ENCODE results near the gene MARCHF9. TPM values are rescaled to one million over a fixed set of nuclear protein-coding genes. Genes with fewer than 3 reads are reported as not detected.
"Not testable (repeated sequence)": the region's sequence is repeated elsewhere in the genome, so short reads cannot be mapped to it uniquely, and the experiment has no call there.

Gene MARCHF9
- total RNA-seq, 1 donor from 2014 or later, result 24.6 TPM

DNA sequence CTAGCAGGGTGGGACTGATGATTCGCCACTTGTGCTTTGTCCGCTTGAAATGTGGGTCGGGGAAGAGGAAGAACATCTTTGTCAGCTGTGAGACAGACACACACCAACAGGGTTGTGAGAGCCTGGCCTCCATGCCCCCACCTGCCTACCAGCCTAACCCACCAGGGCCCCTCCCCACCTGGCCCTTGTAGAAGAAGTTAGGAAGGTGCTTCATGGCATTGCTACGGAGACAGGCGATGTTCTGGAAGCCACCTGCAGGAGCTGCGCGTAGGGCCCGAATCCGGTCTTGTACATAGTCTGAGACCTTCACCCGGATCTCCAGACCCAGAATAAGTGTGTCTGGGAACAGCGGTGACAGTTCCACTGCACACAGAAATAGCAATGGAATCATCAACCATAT is 14.7 kb downstream of the MARCHF9 start:
- DNase-seq (ENCODE audit: low spot score), result no peak

DNA sequence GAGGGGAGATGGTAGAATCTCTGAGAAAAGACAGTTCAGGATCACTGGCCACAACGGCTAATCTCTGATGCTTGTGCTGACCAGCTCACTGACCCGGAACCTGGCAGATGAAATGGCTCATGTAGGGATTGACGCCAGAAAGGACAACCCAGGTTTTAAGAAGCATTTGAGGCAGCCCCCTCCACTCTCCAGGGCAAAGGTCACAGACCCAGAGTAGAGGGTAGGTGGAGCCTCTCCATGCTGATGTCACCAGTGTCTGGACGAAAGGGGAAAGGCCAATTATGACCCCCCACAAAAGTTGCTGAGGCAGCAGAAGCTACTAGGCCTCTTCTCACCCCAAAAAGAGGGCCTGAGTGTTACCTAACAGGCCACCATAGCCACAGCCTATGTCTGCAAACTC is 15.8 kb downstream of the MARCHF9 start:
- DNase-seq (ENCODE audit: low spot score), result no peak

DNA sequence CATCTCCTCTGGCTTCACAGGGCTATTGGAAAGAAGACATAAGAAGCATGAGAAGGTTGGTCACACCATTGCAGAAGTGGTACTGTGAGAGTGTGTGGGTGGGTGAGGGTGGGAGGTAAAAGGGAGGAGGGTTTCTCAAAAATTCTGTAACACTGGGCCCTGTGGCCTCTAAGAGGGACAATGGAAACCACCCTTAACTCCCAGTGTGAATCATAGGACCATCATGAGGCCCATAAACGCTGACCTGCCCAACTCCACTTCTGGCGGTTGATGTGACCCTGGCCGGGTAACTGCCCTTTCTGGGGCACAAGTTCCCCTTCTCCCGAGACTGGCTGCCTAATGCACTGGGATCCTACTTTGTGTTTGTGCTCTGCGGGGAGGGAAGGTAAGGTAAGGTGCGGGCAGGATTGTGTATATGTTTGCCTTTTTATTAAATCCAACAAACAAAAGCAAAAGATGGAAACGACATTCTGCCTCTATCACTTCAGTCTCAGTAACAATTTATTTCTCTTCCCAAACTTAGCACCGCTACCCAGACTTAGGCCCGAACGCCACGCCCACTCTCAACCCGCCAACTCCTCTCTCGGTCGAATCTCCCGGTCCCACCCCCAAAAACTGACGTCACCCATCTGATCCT is 16.5 kb downstream of the MARCHF9 start:
- peak; percentile 84 for DNase-seq (ENCODE audit: low spot score)

DNA sequence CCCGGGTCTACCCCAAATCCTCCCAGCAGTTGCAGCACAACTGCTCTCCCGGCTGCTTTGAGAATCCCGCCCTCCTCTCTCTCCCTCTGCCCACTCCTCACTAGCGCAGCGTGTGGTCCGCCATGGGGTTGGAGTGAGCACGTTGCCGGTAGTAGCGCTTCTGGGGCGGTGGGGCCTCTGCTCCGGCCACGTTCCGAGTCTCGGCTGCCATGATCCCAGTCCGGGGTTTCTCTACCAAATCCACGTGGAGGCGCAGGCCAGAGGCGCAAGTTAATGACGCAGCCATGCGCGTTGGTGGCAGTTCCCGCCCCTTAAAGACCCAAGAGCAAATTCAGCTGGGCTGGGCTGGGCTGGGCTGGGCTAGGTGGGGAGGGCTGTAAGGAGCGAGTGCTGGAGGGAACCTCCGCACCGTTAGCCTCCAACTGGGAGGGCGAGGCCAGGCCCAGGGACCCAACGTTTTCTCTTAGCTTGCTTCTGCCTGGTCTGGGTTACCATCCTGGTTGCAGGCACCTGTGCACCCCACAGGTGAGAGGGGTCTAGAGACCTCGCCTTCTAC is 17.0 kb downstream of the MARCHF9 start, which contains the start of gene METTL1:
Gene METTL1 (minus strand): TSS at position 233 of the 556 bp plus-strand sequence. CDS start 22 bp downstream, at position 211.
- peak; percentile 96 for DNase-seq (ENCODE audit: low spot score)

DNA sequence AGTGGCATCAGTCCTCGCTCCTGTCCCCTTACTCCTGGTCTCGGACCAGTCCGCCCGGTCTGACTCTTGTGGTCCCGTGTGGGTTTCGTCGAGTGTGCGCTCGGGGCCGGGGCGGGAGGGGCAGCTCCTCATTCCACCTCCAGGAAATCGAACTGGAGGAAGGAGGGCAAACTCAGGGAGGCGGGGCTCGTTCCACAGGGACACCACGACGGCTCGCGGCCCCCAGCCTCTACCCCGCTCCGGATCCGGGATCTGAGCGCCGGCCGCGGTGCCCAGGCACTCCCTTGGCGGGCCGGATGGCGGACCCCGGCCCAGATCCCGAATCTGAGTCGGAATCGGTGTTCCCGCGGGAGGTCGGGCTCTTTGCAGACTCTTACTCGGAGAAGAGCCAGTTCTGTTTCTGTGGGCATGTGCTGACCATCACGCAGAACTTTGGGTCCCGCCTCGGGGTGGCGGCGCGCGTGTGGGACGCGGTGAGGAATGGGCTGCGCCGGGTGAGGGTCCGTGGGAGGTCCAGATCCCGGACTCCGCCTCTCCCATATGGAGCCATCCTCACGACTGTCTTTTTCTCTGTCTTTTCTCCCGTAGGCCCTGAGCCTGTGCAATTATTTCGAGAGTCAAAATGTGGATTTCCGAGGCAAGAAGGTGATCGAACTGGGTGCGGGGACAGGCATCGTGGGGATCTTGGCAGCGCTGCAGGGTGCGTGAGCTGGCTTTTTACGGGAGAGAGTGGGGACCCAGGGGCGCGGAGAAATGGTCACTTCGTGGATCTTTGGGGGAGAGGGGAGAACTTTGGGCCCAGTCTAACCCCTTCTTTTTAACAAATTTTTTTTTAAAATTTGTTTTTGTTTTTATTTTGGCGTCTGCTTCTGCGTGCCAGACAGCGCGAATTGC is 17.8 kb downstream of the MARCHF9 start, which contains the start of gene EEF1AKMT3:
Gene EEF1AKMT3 (plus strand): TSS at position 186 of the 894 bp plus-strand sequence. CDS start 111 bp downstream, at position 297.
- peak; percentile 46 for DNase-seq (ENCODE audit: low spot score)

DNA sequence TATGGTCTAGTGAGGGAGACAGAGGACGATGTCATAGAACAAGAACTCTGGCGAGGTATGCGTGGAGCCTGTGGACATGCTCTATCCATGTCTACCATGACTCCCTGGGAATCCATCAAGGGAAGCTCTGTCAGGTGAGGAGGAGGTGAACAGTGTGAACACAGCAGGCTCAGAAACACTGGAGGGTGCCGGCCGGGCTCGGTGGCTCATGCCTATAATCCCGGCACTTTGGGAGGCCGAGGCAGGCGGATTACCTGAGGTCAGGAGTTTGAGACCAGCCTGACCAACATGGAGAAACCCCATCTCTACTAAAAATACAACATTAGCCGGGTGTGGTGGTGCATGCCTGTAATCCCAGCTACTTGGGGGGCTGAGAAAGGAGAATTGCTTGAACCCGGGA is 19.7 kb downstream of the MARCHF9 start:
- DNase-seq (ENCODE audit: low spot score), result not testable (repeated sequence)

DNA sequence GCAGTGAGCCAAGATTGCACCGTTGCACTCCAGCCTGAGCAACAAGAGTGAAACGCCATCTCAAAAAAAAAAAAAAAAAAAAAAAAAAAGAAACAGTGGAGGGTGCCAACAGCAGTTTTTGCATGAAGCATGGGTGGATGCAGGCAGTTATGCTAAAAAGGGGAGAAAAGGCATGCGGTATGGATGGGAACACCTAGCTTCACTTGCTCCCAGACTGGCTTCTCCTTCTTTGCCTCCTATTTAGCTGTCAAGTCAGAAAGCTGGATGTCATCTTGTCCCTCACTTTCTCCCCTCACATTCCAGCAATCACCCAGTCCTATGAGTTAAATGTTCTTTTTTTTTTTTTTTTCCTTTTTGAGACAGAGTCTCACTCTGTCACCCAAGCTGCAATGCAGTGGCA is 20.1 kb downstream of the MARCHF9 start:
- DNase-seq (ENCODE audit: low spot score), result no peak

DNA sequence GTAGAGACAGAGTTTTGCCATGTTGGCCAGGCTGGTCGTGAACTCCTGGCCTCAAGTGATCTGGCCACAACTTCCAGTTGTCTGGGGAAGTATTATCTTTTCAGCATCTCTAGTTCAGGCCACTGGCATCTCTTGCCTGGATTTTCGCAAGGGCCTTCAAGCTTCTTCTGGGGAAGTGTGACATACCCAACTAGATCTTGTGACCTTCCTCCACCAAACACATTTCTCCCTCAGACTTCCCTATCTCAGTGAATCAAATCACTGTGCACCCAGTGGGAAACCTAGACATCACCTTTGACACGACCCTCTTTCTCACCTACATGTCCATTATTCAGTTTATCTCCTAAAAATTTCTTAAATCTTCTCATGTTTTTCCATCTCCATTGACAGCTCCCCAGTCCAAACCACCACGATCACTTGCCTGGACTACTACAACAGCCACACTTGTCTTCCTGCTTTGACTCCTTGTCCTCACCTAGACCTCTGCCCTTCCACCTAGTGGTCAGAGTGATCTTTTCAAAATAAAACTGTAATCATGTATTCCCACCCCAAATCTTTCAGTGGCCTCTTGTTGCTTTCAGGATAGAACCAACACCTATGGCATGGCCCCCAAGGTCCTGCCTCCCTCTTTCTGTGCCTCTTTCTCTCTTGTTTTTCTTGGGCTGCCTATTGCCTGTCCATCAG is 20.8 kb downstream of the MARCHF9 start:
- no peak for DNase-seq (ENCODE audit: low spot score)

DNA sequence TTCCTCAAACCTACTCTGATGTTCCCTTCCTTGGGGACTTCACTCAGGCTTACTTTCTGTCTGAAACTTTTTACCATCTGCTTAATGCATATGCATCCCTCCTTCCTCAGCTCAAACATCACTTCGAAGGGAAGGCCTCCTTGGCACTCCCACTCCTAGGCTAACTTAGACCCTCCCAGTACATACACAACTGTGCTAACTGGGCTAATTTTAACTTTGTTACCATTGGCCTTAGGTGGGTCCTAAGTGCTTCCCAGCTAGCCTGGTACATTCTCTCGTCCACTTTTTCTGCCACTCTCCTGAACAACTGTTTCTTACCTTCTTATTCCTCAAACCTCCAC is 21.3 kb downstream of the MARCHF9 start:
- no peak for DNase-seq (ENCODE audit: low spot score)

DNA sequence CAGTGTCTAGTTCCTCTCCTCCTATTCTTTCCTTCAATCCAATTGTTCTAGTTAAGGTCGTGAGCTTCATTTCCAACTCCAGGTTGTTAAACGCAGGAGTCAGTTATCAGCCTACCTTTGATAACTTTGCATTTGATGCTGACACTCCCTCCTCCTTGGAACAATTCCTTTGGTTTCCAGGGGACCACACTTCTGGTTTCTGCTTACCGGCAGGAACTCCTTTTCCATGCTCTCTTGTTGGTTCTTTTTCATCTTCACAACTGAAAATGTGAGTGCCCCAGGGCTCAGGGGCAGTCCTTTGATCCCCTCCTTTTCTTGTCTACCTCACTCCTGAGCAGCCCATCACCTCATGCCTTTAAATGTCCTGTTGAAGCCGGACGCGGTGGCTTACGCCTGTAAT is 22.5 kb downstream of the MARCHF9 start:
- DNase-seq (ENCODE audit: low spot score), result no peak

DNA sequence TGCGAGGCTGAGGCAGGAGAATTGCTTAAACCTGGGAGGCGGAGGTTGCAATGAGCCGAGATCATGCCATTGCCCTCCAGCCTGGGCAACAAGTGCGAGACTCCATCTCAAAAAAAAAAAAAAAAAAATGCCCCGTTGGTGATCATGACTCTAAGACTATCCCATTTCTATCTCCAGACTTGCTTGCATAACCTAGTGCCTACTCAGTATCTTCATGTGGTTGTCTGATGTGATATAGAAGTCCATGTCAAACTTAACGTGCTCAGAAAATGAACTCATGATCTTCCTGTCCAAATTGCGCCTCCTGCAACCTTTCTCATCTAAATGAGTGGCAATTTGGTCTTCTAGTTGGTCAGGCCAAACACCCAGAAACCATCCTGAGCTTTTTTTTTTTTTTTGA is 23.0 kb downstream of the MARCHF9 start:
- DNase-seq (ENCODE audit: low spot score), result no peak

DNA sequence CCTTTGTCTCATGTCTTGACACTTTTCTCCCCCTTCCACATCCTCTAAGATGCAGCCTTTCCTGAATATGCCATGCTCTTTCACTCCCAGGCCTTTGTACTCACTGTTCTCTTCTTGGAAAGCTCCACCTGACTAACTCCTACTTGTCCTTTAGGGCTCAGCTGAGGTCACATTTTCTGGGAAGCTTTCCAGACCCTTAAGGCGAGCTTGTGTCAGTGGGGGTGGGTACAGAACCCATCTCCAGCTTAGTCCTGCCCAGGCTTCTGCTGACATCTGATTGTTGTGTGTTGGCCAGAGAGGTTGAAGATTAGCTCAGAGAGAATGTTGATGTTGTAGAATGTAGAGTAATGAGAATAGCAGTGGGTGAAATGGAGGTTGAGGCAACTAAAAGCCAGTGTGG is 24.8 kb downstream of the MARCHF9 start:
- DNase-seq (ENCODE audit: low spot score), result no peak

DNA sequence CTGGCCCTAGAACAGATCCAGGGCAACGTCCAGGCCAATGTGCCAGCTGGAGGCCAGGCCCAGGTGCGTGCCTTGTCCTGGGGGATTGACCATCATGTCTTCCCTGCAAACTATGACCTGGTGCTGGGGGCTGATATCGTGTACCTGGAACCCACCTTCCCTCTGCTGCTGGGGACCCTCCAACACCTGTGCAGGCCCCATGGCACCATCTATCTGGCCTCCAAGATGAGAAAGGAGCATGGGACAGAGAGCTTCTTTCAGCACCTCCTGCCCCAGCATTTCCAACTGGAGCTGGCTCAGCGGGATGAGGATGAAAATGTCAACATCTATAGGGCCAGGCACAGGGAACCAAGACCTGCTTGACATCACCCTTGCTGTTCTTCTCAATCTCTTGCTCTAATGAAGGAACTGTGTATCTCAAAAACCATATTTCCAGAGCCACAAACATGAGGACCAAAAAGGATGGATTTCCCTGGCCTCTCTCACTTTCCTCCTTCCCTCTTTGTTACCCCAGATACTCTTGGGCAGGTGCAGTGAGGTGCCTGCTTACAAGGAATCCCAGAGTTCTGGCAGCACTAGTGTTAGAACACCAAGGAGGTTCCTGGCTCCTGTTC is 25.5 kb downstream of the MARCHF9 start:
- DNase-seq (ENCODE audit: low spot score), result no peak

DNA sequence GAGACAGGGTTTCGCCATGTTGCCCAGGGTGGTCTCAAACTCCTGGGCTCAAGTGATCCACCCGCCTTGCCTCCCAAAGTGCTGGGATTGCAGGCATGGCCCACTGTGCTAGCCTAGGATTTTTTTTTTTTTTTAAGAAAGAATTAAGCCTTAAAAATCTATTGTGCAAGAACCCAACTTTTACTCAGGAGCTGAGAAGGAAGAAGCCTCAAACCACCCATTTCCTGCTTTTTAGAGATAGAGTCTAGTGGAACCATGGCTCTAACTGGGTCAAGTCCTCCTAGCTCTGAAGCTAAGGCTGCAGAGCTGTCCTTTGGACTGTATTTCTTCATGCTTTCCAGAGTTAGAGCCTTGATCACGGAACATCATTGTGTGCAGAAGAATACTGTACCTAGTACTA is 26.3 kb downstream of the MARCHF9 start:
- no peak for DNase-seq (ENCODE audit: low spot score)

DNA sequence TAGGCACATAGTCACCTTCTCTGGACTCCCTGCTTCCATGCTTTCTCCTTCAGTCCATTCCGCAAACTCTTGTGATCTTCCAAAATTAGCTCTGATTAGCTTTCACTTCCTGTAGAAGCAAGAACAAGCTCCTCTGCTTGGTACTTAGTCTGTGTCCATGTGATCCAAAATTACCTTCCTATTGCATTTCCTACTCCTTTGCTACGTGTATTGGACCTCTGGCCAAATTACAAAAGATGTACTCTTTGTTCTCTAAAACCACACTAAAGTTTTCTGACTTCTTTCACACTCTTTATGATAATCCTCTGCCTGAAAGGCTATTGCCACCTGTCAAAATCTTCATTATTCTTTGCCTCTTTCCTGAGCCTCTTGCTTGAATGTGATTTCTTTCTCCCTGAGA is 26.9 kb downstream of the MARCHF9 start:
- DNase-seq (ENCODE audit: low spot score), result no peak

DNA sequence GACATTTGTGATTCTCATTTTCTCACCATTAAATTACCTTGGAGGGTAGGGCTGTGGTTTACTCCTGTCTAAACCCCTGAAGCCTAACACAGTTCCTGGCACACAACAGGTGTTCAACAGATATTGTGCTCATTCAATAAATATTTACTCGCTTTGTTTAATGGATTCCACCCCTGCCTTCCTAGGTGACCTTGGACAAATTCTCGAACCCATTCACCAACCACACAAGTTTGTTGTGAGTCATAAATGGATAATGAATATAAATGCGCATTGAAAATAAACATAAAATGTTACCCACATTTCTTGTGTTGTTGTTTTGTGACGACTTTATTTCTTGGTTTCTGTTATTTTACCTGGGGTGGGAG is 27.3 kb downstream of the MARCHF9 start:
- DNase-seq (ENCODE audit: low spot score), result no peak

DNA sequence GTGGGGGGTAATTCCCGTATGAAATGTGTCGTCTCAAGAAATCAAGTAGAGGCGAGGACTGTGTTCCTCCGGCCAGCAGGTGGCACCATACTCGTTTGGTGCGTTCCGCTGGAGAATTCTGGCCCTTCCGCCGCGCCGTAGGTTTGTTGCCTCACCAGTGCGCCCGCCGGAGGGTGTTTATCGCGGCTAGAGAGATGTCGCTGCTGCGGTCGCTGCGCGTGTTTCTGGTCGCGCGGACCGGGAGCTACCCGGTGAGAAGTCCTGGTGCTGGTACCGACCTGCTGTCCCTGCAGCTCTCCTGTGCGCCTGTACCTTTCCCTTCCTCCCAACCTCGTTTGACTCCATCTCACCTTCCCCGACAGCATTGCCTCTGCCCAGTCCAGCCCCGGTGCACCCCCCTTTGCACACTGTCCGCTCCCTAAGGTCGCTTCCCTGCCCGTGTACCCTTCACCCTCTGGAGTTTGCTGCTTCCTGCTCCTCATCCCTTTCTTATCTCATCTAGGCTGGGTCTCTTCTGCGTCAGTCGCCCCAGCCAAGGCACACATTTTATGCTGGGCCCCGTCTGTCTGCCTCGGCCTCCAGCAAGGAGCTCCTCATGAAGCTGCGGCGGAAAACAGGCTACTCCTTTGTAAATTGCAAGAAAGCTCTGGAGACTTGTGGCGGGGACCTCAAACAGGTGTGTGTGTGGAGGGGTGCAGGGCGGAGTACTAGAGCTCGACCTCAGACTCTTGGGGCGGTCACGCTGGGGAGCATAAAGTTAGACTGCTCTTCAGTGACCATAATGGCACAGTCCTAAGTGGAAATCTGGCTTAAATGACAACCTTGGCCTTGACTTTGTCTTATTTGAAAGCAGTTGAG is 27.9 kb downstream of the MARCHF9 start, which contains the start of gene TSFM:
Gene TSFM (plus strand): TSS at position 180 of the 858 bp plus-strand sequence. CDS start 15 bp downstream, at position 195.
- peak; percentile 97 for DNase-seq (ENCODE audit: low spot score)

DNA sequence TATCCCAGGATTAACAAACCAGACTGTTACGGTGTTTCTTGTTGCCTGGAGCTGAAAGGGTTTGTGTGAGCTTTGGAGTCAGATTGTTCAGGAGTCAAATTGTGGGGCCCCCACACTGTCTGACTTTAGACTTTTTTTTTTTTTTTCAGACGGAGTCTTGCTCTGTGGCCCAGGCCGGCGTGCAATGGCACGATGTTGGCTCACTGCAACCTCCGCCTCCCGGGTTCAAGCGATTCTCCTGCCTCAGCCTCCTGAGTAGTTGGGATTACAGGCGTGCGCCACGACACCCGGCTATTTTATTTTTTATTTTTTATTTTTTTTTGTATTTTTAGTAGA is 28.5 kb downstream of the MARCHF9 start:
- DNase-seq (ENCODE audit: low spot score), result no peak

DNA sequence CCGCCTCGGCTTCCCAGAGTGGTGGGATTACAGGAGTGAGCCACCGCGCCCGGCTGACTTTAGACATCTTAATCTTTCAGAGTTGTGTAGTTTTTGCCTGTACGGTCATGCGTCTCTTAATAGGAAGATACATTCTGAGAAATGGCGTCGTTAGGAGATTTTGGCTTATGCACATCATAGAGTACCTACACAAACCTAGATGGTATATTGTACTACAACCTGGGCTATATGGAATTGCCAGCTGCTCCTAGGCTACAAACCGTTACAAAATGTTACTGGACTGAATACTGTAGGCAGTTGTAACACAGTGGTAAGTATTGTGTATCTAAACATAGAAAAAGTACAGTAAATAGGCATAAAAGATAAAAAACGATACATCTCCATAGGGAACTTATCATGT is 29.0 kb downstream of the MARCHF9 start:
- DNase-seq (ENCODE audit: low spot score), result no peak

DNA sequence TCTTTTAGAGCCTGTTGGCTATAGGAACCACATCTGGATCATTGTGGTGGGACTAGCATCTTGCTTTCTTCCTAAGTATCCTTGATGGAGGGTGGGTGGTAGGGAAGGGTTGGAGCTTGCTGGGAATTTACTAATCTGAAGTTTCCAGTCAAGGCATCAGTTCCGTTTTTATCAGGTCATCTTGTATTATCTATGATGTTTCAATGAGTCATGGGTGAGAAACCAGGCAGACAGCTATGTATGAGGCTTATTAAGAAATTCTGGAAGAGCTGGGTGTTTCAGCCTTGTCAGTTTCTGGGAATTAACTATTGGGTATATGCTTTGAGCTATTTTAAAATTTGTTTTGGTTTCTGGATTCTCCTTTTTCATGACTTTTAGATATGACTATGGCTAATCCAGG is 39.0 kb downstream of the MARCHF9 start:
- DNase-seq (ENCODE audit: low spot score), result no peak

DNA sequence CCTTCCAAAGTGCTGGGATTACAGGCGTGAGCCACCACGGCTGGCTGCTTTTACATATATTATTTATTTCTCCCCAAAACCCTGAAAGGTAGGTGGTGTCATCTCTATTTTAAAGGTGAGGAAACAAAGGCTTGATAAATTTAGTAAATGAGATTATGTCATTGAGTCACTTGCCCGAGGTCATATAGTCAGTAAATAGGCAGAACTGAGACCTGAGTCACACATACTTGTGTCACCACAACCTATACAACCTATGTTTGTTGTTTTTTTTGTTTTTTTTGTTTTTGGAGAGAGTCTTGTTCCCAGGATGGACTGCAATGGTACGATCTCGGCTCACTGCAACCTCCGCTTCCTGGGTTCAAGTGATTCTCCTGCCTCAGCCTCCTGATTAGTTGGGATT is 40.5 kb downstream of the MARCHF9 start:
- no peak for DNase-seq (ENCODE audit: low spot score)

Measured in mucosa of gallbladder (tissue), 1 donor.